Limb (tissue), 2 donors: Measurements from ENCODE around the gene MAPK8IP3.
A peak's percentile ranks its signal among the peaks of the same experiment; 100 is the strongest.

Experiments
- DNase-seq, 2 donors: peaks; one replicate each; pipeline ENCODE4 v3.0.0-alpha.2; 2016; ENCODE audit errors: extremely low spot score in 2 of 2

Gene MAPK8IP3, protein sequence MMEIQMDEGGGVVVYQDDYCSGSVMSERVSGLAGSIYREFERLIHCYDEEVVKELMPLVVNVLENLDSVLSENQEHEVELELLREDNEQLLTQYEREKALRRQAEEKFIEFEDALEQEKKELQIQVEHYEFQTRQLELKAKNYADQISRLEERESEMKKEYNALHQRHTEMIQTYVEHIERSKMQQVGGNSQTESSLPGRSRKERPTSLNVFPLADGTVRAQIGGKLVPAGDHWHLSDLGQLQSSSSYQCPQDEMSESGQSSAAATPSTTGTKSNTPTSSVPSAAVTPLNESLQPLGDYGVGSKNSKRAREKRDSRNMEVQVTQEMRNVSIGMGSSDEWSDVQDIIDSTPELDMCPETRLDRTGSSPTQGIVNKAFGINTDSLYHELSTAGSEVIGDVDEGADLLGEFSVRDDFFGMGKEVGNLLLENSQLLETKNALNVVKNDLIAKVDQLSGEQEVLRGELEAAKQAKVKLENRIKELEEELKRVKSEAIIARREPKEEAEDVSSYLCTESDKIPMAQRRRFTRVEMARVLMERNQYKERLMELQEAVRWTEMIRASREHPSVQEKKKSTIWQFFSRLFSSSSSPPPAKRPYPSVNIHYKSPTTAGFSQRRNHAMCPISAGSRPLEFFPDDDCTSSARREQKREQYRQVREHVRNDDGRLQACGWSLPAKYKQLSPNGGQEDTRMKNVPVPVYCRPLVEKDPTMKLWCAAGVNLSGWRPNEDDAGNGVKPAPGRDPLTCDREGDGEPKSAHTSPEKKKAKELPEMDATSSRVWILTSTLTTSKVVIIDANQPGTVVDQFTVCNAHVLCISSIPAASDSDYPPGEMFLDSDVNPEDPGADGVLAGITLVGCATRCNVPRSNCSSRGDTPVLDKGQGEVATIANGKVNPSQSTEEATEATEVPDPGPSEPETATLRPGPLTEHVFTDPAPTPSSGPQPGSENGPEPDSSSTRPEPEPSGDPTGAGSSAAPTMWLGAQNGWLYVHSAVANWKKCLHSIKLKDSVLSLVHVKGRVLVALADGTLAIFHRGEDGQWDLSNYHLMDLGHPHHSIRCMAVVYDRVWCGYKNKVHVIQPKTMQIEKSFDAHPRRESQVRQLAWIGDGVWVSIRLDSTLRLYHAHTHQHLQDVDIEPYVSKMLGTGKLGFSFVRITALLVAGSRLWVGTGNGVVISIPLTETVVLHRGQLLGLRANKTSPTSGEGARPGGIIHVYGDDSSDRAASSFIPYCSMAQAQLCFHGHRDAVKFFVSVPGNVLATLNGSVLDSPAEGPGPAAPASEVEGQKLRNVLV (N-terminal part only)

GRCh38 chr16:1705688-1706385 lies at the start of gene MAPK8IP3:
Gene MAPK8IP3 (plus strand): TSS chr16:1706195. CDS start chr16:1706340, 145 bp downstream.
- DNase-seq, result peak; percentile 91 to 99

DNA sequence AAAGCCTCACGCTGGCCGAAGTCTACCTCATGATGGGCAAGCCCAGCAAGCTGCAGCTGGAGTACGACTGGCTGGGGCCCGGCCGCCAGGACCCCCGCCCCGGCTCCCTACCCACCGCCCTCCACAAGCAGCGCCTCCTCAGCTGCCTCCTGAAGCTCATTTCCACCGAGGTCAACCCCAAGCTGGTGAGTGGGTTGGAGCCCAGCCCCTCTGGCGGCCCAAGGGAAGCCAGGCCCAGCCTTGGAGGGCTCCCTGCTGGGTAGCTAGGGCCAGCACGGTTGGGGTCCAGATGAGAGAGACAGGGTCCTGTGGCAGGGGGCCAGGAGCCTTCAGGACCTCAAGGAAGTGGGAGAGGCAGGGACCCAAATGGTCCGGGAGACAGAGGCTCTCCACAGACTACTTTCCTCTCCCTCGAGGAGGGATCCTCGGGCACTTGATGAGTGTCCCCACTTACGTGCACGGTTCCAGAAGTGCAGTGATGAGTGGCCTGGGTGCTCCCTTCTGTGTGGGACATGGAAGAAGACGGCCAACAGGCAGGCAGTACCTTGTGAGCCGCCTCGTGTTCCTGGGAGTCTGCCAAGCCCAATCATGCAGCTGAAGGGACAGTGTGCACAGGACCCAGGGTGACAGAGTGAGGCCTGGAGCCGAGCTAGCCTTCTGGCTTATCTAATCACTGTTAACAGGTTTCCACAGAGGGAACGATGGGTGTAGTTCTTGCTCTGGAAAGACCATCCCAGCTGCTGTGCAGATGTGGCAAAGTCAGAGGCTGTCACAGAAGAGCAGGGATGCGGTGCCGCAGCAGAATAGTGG lies 49.0 kb upstream of the MAPK8IP3 start:
- DNase-seq, result no peak

GRCh38 chr16:1657841-1658240 lies 48.2 kb upstream of the MAPK8IP3 start:
- DNase-seq, result no peak

- no peak for DNase-seq
These were observed 47.0 kb upstream of the MAPK8IP3 start for GRCh38 chr16:1659031-1659430.

- DNase-seq, result no peak
These were observed 44.2 kb upstream of the MAPK8IP3 start for GRCh38 chr16:1661826-1662225.

DNA sequence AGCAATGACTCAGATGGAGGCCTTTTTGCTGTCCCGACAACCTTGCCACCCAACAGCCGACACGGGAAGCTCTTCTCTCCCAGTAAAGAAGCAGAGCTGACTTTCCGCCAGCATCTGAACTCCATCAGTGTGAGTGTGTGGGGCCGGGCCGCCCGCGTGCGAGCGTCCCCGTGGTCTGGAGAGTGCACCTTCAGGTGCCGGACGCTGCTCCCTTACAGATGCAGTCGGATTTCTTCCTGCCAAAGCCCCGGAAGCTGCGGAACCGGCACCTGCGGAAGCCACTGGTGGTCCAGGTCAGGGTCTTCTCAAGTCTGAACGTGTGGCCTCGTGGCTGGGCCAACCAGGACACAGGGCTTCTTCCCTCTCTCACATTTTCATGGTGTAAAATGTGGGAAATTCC lies 43.5 kb upstream of the MAPK8IP3 start:
- no peak for DNase-seq

DNA sequence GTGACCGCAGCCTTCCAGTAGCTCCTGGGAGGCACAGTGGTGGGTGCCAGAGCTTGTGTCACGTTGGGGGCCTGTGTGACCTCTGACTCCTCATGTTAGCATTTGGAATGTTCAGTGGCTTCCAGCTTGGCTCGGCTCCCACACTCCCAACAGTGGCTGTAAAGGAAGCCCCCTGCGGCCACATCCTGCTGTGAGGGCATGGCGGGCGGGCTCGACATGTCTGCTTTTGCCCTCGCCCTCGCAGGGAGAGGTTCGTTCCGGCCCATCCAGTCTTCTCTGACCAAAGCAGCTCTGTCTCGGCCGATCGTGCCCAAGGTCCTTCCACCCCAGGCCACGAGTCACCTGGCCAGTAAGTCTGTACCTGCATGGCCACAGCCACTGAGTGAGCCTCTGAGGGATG lies 40.2 kb upstream of the MAPK8IP3 start:
- DNase-seq, result no peak

GRCh38 chr16:1666316-1666715 lies 39.7 kb upstream of the MAPK8IP3 start:
- no peak for DNase-seq

DNA sequence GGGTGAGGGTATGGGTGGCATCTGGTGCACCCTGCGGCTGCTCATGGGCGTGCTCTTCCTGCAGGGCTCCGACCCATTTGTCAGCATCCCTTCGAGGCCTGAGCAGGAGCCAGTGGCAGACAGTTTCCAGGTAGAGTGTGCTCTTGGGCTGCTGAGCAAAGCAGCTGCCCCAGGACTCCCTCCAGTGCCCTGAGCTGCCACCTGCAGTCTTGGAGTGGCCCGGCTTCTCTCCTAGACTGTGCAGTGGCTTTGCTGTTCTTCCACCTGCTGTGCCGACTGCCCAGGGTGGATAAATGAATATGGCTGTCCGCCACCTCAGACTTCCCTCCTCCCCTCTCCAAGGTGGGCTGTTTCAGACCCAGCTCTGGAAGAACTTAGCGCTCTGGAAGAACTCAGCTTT lies 38.7 kb upstream of the MAPK8IP3 start:
- no peak for DNase-seq

GRCh38 chr16:1667916-1668315 lies 38.1 kb upstream of the MAPK8IP3 start:
- DNase-seq, result no peak

DNA sequence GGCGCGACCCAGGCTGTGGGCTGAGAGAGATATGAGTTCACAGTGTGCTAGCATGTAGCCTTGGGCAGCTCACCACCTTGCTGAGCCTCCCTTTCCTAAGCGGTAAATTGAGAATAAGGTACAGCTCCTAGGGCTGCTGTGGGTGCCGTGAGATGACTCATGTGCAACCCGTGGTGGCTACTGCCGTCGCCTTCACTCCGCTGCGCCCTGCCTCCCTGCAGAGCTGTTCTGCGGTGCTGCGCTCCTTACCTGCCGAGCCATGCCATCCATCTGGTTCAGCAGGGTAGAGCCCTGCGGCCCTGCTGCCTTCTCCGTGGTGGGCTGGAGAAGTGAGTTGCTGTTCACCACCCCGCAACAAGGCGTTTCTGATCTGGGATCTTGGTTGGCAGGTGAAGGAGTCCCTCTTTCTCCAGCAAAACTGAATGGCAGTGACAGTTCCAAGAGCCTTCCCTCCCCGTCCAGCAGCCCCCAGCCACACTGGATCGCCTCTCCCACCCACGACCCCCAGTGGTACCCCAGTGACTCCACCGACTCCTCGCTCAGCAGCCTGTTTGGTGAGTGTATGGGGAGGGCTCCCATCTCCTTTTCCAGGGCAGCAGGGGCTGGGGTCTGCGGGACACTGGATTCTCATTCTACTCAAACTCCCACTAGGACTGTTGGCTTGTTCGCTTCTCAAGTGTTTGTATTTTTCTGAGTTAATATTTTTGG lies 37.2 kb upstream of the MAPK8IP3 start:
- DNase-seq, result no peak

- DNase-seq, result no peak
These were observed 36.3 kb upstream of the MAPK8IP3 start for GRCh38 chr16:1669698-1670097.

DNA sequence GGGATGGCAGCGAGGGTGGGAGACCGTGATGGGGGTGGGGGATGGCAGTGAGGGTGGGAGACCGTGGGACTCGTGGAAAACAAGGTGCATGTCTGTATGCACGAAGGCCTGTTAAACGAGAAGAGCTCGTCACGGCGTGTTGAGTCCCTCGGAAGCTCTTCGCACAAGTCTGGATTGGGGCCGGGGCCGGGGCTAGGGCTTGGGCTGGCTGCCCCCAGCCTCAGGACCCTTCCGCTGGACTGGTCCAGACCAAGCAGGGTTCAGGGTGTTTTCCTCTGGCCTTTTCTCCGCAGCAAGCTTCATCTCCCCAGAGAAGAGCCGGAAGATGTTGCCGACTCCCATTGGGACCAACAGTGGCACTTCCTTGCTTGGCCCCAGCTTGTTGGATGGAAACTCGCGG lies 35.6 kb upstream of the MAPK8IP3 start:
- no peak for DNase-seq

DNA sequence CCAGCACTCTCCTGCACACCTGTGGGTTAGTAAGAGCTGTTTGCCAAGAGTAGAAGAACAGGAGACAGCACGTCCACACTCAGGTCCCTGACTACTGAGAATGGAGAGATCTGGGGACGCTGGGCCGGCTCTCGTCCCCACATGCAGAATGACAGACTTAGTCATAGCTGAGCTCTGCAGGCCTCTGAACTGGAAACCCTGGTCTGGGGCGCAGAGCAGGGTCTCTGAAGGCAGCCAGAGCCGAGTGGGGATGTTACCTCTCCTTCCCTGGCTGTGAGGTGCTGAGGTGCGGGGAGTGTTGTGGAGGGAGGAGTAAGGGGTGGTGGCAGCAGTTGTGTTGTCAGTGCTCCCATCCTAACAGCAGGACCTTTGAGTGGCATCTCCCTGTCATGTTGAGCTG lies 35.1 kb upstream of the MAPK8IP3 start:
- DNase-seq, result no peak

- no peak for DNase-seq
These were observed 32.4 kb upstream of the MAPK8IP3 start for GRCh38 chr16:1673424-1674151.

GRCh38 chr16:1674306-1674705 lies 31.7 kb upstream of the MAPK8IP3 start:
- no peak for DNase-seq

DNA sequence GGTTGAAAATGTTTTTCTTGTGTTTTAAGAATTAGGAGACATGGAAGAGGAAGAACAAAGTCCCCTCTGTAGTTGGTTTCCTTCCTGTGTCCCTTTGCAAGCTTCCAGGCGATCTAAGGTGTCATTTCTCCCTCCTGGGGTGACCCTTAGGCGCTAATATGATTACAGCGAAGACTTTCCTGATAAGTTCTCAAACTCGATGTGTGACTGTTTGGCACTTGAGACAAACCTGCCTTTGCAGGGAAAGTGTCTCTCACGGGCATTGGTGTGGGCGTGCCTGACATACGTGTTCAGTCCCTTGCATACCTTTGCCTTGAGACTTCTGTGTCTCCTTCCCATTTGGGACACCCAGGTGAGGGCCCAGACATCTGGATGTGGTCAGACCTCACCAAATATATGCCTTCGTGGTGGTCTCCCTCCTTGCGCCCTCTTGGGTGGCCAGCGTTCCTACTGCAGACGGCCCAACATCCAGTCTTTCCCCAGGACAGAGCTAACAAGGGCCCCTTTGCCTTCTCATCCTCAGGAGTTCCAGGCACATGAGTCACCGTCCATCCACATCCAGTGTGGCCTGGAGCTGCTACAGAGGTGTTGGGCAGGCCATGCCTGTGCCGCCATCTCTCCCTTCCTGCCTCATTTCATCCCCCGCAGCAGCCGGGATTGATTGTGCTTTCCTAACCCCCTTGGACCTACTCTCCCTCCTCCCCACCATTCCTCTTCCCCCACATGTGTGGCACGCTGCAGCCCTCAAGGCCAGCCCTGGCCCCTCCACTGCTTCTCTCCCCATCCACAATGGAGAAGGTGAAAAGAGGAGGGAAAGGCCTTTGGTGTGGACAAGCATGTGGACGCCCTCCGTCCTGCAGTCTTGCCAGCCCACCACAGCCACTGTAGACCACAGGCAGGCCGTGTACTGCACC lies 31.0 kb upstream of the MAPK8IP3 start:
- no peak for DNase-seq

- no peak for DNase-seq
These were observed 29.3 kb upstream of the MAPK8IP3 start for GRCh38 chr16:1676661-1677060.
